PC-3 (cell line): ENCODE results near the gene MRPL33. TPM values are rescaled to one million over a fixed set of nuclear protein-coding genes. Genes with fewer than 3 reads are reported as not detected.

ENCODE experiments used
- ATAC-seq: fragments of 200-7000 bp; cut with Tn5 transposase; 2 replicates; pipeline ENCODE4 v1.9.1; 2020; ENCODE audit warnings: mild to moderate bottlenecking, moderate library complexity
- BruUV-seq: library from RNA; stranded (reverse); fragments of 400-500 nt; replicated peaks from 2 replicates; lab custom pipeline; 2021; lab: Mats Ljungman, UMichigan
- CTCF ChIA-PET: fragments of 300-600 bp; sonication (Branson Sonifier 250); formaldehyde crosslinking; loops from one replicate; lab custom pipeline; 2022; ENCODE audit warnings: antibody characterized with exemption; lab: Charles Lee
- POLR2A ChIA-PET: fragments of 300-600 bp; sonication (Branson Sonifier 250); formaldehyde crosslinking; loops from one replicate; lab custom pipeline; 2022; ENCODE audit warnings: antibody characterized with exemption; ENCODE audit not compliant: unreplicated experiment; lab: Charles Lee
- DNase-seq: peaks from one replicate; pipeline ENCODE4 v3.0.0-alpha.2; 2015
- H2AFZ ChIP-seq: fragments of 300-600 bp; sonication (generic); 2 replicates; pipeline ENCODE4 v1.6.0; 2016; ENCODE audit warnings: antibody characterized with exemption, low read length
- H3F3A ChIP-seq: fragments of 300-600 bp; sonication (generic); one replicate; pipeline ENCODE4 v1.6.0; 2017; ENCODE audit warnings: antibody characterized with exemption, low read length, control low read depth, mild to moderate bottlenecking; ENCODE audit not compliant: unreplicated experiment
- H3K27ac ChIP-seq: fragments of 300-600 bp; sonication (generic); 2 replicates; pipeline ENCODE4 v1.5.1; 2016; ENCODE audit warnings: mild to moderate bottlenecking, low read length
- H3K27me3 ChIP-seq: fragments of 300-600 bp; sonication (generic); 2 replicates; pipeline ENCODE4 v1.6.1; 2016; ENCODE audit warnings: low read length, mixed read lengths
- H3K36me3 ChIP-seq: fragments of 300-600 bp; sonication (generic); 2 replicates; pipeline ENCODE4 v1.6.1; 2016; ENCODE audit warnings: low read depth, mixed run types, low read length, mixed read lengths
- H3K4me1 ChIP-seq: fragments of 300-600 bp; sonication (generic); 2 replicates; pipeline ENCODE4 v1.5.1; 2016; ENCODE audit warnings: low read length; ENCODE audit not compliant: insufficient read depth
- H3K4me2 ChIP-seq: fragments of 300-600 bp; sonication (generic); 2 replicates; pipeline ENCODE4 v1.6.0; 2016; ENCODE audit warnings: low read length
- H3K4me3 ChIP-seq: fragments of 300-600 bp; sonication (generic); 2 replicates; pipeline ENCODE4 v1.5.1; 2016; ENCODE audit warnings: mild to moderate bottlenecking, low read length, mixed read lengths
- H3K79me2 ChIP-seq: fragments of 300-600 bp; sonication (generic); 2 replicates; pipeline ENCODE4 v1.6.1; 2017; ENCODE audit warnings: low read length, mixed read lengths
- H3K9ac ChIP-seq: fragments of 300-600 bp; sonication (generic); 2 replicates; pipeline ENCODE4 v1.6.0; 2016; ENCODE audit warnings: mild to moderate bottlenecking, low read length
- H3K9me2 ChIP-seq: fragments of 300-600 bp; sonication (generic); replicated peaks from 2 replicates; pipeline ENCODE4 v1.6.1; 2016; ENCODE audit warnings: mixed run types, low read length, mixed read lengths
- H3K9me3 ChIP-seq: fragments of 300-600 bp; sonication (generic); 2 replicates; pipeline ENCODE4 v1.6.1; 2016; ENCODE audit warnings: low read length, mixed read lengths
- H4K20me1 ChIP-seq: fragments of 300-600 bp; sonication (generic); 2 replicates; pipeline ENCODE4 v1.6.1; 2016; ENCODE audit warnings: low read length, mixed read lengths
- EZH2 ChIP-seq: fragments of 300-600 bp; sonication (generic); IDR thresholded peaks from one replicate; pipeline ENCODE4 v1.6.1; 2017; ENCODE audit warnings: antibody characterized with exemption, mild to moderate bottlenecking, low read length; ENCODE audit not compliant: unreplicated experiment
- EZH2phosphoT487 ChIP-seq: fragments of 300-600 bp; sonication (generic); IDR thresholded peaks from 2 replicates; pipeline ENCODE4 v1.6.1; 2018; ENCODE audit warnings: mild to moderate bottlenecking, antibody characterized with exemption, low read length, borderline replicate concordance
- intact Hi-C: fragments of 100-400 bp; cut with micrococcal nuclease; formaldehyde crosslinking; loops from 2 replicates; pipeline ENCODE4 v1.9.0; 2023
- total RNA-seq: library from RNA; depleted of rRNA; stranded (reverse); fragments of >200 nt; gene quantifications from 2 replicates; pipeline ENCODE4 v1.2.3, GENCODE V29; 2014
- TF ChIP-seq, protein P1 (sequence below): fragments of 300-600 bp; sonication (generic); conservative IDR thresholded peaks from 2 replicates; pipeline ENCODE4 v1.5.1; 2017; ENCODE audit warnings: antibody characterized with exemption, low read depth, mild to moderate bottlenecking, low read length

Gene MRPL33
- total RNA-seq, 1 experiment from 2014 or later = 110 TPM

DNA sequence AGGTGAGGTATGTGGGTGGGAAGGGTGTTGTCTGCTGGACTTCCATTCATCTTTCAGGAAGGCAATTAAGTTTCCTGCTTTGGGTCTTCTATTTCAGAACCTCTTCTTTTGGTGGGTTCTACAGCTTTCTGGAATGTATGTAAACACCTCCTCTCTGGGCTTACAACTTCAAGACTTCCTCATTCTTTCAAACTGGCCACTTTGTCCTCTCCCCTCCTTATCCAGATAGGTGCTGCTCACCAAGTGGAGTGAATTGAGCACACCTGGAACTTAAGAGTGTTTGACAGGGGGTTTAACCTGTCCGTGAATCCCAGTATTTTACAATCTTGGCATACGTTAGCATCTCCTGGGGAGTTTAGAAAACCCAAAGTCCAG lies 5.2 kb upstream of the MRPL33 start:
- Histone ChIP-seq H3K9ac (no peak overlapping the region), H3K79me2 (no peaks in the 10 kb centered on the region), H3K36me3 (no peaks in the 10 kb centered on the region), H3K9me2 (no peaks in the 10 kb centered on the region), H3K27me3 (no peaks in the 10 kb centered on the region), H3K9me3 (no peaks in the 10 kb centered on the region), H3K27ac (no peak overlapping the region), H3K4me1 (peaks cover 17% of the 10 kb centered on the region), H3F3A (no peaks in the 10 kb centered on the region), H3K4me3 (no peak overlapping the region), H2AFZ (no peak overlapping the region), H3K4me2 (no peak overlapping the region), H4K20me1 (no peaks in the 10 kb centered on the region)
- intact Hi-C loops = no loop called here
- no peak for ATAC-seq
- BruUV-seq = no TSS peak
- no peak for TF ChIP-seq EZH2
- TF ChIP-seq, protein P1, sequence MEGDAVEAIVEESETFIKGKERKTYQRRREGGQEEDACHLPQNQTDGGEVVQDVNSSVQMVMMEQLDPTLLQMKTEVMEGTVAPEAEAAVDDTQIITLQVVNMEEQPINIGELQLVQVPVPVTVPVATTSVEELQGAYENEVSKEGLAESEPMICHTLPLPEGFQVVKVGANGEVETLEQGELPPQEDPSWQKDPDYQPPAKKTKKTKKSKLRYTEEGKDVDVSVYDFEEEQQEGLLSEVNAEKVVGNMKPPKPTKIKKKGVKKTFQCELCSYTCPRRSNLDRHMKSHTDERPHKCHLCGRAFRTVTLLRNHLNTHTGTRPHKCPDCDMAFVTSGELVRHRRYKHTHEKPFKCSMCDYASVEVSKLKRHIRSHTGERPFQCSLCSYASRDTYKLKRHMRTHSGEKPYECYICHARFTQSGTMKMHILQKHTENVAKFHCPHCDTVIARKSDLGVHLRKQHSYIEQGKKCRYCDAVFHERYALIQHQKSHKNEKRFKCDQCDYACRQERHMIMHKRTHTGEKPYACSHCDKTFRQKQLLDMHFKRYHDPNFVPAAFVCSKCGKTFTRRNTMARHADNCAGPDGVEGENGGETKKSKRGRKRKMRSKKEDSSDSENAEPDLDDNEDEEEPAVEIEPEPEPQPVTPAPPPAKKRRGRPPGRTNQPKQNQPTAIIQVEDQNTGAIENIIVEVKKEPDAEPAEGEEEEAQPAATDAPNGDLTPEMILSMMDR = no peak
- no peak for TF ChIP-seq EZH2phosphoT487
- CTCF ChIA-PET = no interaction called here
- no peak for DNase-seq
- POLR2A ChIA-PET = no interaction called here

DNA sequence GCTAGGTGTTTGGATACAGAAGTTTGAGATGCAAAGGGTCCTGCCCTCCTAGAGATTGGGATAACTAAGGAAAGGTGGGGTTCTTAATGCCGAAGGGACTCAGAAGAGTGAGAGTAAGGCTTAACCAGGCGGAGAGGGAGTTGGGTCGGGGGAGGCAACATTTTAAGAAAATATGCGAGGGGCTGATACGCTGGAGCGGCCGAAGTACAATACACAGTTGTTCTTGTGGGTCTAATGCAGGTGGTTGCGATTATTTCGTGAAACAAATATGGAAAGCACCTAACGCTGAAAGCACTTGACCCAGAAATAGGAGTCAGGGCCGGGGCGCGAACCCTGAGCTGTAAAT lies 344 bp upstream of the MRPL33 start:
- Histone ChIP-seq H3K9ac (peak overlapping the region; percentile 92), H3K36me3 (peaks cover 14% of the 10 kb centered on the region), H3F3A (no peaks in the 10 kb centered on the region), H3K27me3 (no peaks in the 10 kb centered on the region), H4K20me1 (0 out of 2 replicates have a peak, but pooled peaks cover 9% of the 10 kb centered on the region), H3K79me2 (peaks cover 47% of the 10 kb centered on the region), H3K9me3 (no peaks in the 10 kb centered on the region), H3K27ac (no peak overlapping the region), H2AFZ (peak overlapping the region; percentile 91), H3K4me3 (peak overlapping the region; percentile 96), H3K4me2 (peak overlapping the region; percentile 95), H3K4me1 (peaks cover 34% of the 10 kb centered on the region), H3K9me2 (no peaks in the 10 kb centered on the region)
- ChIA-PET CTCF (no interaction called here), POLR2A (no interaction called here)
- intact Hi-C loops = loop anchor here (10.0 kb wide), 3 partner anchors 66 to 184 kb away; partner anchors contain the start of genes BABAM2 and RBKS
- TSS peak; percentile 98 for BruUV-seq
- TF ChIP-seq, protein P1 = no peak
- TF ChIP-seq EZH2phosphoT487 = no peak
- TF ChIP-seq EZH2 = no peak
- ATAC-seq = no peak; the same call in 1 of the 2 replicates
- DNase-seq = no peak

DNA sequence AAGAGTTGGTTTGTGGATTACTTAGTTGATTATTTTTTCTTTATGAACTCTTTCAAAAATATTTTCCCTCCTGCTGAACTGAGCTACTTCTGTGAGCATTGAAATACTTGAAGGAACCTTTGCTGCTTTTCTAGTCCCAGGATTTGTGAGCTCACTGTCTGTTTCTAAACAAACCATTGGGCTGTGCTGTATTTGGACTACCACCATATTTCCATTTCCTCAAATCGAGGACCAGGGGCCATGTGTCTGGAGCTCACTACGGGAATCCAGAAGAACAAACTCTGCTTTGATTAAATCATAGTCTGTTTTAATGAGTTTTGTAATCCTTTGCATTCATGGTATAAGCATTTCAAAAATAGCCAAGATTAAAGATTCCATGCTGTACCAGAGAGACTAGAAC lies 1.3 kb downstream of the MRPL33 start:
- ATAC-seq (no peak), DNase-seq (no peak)
- ChIA-PET POLR2A (no interaction called here), CTCF (no interaction called here)
- no TSS peak for BruUV-seq
- Histone ChIP-seq H3F3A (no peaks in the 10 kb centered on the region), H3K9me2 (no peaks in the 10 kb centered on the region), H3K4me2 (peak overlapping the region; percentile 95), H3K36me3 (peaks cover 28% of the 10 kb centered on the region), H3K9ac (peak overlapping the region; percentile 92), H3K79me2 (peaks cover 63% of the 10 kb centered on the region), H3K4me1 (peaks cover 41% of the 10 kb centered on the region), H3K9me3 (no peaks in the 10 kb centered on the region), H4K20me1 (peaks cover 14% of the 10 kb centered on the region; the same call in 1 of the 2 replicates), H3K27ac (no peak overlapping the region), H3K27me3 (no peaks in the 10 kb centered on the region), H3K4me3 (peak overlapping the region; percentile 96), H2AFZ (no peak overlapping the region)
- TF ChIP-seq, protein P1 = no peak
- TF ChIP-seq EZH2phosphoT487 = no peak
- no peak for TF ChIP-seq EZH2
- intact Hi-C loops = loop anchor here (10.0 kb wide), 3 partner anchors 68 to 182 kb away; partner anchors contain the start of genes BABAM2 and RBKS
